Kidney epithelial cell (primary cell): ENCODE results near the gene NAPSA. TPM values are rescaled to one million over a fixed set of nuclear protein-coding genes. Genes with fewer than 3 reads are reported as not detected.
A peak's percentile ranks its signal among the peaks of the same experiment; 100 is the strongest.

Experiments
- DNase-seq: peaks from one replicate; pipeline ENCODE4 v3.0.0-alpha.2; 2010; ENCODE audit warnings: low read depth
- H3K27me3 ChIP-seq: 2 replicates; pipeline ENCODE4 v1.6.0; 2011; ENCODE audit warnings: low read length; ENCODE audit not compliant: control insufficient read depth, insufficient read depth
- H3K36me3 ChIP-seq: 2 replicates; pipeline ENCODE4 v1.5.1; 2011; ENCODE audit warnings: low read length; ENCODE audit not compliant: control insufficient read depth, insufficient read depth
- H3K4me3 ChIP-seq: 2 replicates; pipeline ENCODE4 v1.5.1; 2011; ENCODE audit warnings: low read depth, mild to moderate bottlenecking, control low read depth, low read length
- total RNA-seq: library from RNA; depleted of rRNA; stranded (reverse); fragments of >200 nt; gene quantifications from 2 replicates; pipeline ENCODE4 v1.2.3, GENCODE V29; 2015
- TF ChIP-seq, protein P1 (sequence below): IDR thresholded peaks from 2 replicates; pipeline ENCODE4 v1.5.1; 2011; ENCODE audit warnings: mild to moderate bottlenecking, moderate library complexity, low read length, control low read depth, inconsistent platforms; ENCODE audit not compliant: insufficient read depth, poor library complexity, severe bottlenecking

Gene NAPSA
- total RNA-seq, 1 donor from 2014 or later = 1.8 TPM

DNA sequence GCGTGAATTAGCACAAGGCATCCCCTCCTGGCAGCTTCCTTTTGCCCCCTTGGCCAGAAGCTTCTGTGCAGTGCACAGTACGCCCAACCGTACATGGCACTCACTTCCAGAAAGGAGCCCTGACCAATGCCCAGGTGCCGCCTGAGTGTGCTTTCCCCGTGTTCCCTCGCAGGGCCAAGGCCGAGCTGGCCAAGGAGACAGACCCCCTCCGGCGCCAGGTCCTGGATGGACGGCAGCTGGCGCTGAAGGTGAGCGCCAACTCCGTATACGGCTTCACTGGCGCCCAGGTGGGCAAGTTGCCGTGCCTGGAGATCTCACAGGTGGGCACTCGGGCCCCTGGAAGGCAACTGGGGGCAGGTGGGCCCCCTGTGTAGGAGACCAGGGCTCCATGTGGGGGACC is 43.9 kb upstream of the NAPSA start:
- Histone ChIP-seq H3K27me3 (no peaks in the 10 kb centered on the region), H3K36me3 (no peaks in the 10 kb centered on the region), H3K4me3 (no peak overlapping the region)
- DNase-seq = no peak
- TF ChIP-seq, protein P1, sequence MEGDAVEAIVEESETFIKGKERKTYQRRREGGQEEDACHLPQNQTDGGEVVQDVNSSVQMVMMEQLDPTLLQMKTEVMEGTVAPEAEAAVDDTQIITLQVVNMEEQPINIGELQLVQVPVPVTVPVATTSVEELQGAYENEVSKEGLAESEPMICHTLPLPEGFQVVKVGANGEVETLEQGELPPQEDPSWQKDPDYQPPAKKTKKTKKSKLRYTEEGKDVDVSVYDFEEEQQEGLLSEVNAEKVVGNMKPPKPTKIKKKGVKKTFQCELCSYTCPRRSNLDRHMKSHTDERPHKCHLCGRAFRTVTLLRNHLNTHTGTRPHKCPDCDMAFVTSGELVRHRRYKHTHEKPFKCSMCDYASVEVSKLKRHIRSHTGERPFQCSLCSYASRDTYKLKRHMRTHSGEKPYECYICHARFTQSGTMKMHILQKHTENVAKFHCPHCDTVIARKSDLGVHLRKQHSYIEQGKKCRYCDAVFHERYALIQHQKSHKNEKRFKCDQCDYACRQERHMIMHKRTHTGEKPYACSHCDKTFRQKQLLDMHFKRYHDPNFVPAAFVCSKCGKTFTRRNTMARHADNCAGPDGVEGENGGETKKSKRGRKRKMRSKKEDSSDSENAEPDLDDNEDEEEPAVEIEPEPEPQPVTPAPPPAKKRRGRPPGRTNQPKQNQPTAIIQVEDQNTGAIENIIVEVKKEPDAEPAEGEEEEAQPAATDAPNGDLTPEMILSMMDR = no peak

DNA sequence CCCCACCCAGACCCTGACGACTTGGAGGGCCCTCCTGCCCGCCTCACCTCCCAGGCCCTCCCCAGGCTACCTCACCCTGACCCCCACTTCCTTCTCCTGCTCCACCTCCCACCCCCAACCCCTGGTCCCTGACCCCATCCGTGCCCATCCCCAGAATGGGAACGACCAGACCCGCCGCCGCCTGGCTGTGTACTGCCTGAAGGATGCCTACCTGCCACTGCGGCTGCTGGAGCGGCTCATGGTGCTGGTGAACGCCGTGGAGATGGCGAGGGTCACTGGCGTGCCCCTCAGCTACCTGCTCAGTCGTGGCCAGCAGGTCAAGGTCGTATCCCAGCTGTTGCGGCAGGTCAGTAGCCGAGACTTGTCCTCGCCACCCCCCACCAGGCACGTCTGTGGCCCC is 41.4 kb upstream of the NAPSA start:
- H3K4me3 ChIP-seq = no peak overlapping the region
- no peaks in the 10 kb centered on the region for H3K27me3 ChIP-seq
- H3K36me3 ChIP-seq = no peaks in the 10 kb centered on the region
- DNase-seq = no peak
- TF ChIP-seq, protein P1 = no peak

DNA sequence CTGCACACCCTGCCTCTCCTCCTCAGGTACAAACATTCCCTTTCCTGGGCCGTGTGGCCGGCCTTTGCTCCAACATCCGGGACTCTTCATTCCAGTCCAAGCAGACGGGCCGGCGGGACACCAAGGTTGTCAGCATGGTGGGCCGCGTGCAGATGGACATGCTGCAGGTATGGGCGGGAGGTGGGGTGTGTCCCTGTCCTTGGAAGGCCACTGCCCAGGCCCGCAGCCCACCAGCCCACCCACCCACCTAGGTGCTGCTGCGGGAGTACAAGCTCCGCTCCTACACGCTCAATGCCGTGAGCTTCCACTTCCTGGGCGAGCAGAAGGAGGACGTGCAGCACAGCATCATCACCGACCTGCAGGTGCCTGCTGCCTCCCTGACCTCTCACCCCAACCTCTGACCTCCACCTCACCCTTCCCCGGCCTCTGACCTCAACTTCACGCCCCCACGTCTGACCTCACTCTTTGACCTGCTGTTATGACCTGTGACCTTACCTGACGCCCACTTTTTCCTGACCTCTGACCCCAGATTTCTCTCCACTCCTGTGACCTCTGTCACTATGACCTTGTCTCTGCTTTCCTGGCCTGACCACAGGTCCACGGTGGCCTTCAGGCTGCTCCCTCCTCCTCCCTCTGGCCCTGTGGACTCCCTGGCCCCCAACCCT is 40.8 kb upstream of the NAPSA start:
- no peak for DNase-seq
- TF ChIP-seq, protein P1 = no peak

DNA sequence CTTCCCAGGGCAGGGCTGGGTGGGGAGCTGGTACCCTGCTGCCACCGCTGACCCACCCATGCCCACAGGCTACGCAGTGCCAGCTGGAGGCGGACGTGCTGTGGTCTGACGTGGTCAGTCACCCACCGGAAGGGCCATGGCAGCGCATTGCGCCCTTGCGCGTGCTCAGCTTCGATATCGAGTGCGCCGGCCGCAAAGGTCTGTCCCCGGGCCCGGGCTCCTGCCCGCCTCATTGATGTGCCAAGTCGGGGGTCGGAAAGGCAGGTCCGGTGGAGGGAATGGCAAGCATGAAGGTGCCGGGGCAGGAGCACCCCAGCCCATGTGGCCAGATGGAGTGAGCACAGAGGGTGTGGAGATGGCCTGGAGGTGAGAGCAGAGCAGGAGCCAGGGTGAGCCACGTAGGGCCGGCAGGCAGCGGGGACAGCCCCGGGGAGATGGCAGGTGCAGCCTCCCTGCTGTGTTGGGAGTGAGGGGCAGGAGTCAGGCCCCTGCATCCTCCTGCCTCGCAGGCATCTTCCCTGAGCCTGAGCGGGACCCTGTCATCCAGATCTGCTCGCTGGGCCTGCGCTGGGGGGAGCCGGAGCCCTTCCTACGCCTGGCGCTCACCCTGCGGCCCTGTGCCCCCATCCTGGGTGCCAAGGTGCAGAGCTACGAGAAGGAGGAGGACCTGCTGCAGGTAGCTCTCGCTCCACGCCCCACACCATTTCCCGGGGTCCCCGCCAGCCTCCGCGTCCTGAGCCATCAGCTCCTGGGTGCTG is 37.3 kb upstream of the NAPSA start:
- H3K4me3 ChIP-seq = no peak overlapping the region
- no peaks in the 10 kb centered on the region for H3K27me3 ChIP-seq
- TF ChIP-seq, protein P1 = no peak
- no peaks in the 10 kb centered on the region for H3K36me3 ChIP-seq
- no peak for DNase-seq

More for the DNA sequence above, 40.8 kb upstream of the NAPSA start:
- Histone ChIP-seq H3K36me3 (no peaks in the 10 kb centered on the region), H3K4me3 (no peak overlapping the region), H3K27me3 (no peaks in the 10 kb centered on the region)

DNA sequence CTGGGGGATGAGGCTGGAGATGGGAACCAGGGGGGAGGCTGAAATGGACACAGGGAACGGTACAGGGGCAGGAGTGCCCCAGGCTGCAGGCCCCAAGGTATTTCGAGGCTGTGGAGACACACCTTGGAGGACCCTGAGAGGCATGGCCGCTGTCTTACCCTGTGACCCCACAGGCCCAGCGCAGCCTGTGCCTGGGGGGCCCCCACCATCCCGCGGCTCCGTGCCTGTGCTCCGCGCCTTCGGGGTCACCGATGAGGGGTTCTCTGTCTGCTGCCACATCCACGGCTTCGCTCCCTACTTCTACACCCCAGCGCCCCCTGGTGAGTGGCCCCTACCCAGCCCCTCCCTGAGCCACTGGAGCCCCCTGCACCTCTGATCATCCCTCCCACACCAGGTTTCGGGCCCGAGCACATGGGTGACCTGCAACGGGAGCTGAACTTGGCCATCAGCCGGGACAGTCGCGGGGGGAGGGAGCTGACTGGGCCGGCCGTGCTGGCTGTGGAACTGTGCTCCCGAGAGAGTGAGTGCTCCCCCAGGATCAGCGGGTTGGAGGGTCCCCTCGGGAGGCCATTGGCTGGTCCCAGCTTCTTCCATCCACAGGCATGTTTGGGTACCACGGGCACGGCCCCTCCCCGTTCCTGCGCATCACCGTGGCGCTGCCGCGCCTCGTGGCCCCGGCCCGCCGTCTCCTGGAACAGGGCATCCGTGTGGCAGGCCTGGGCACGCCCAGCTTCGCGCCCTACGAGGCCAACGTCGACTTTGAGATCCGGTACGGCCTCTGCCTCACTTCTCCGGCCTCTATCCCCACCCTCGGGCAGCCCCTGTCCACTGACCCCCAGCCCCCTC is 36.4 kb upstream of the NAPSA start:
- Histone ChIP-seq H3K27me3 (no peaks in the 10 kb centered on the region), H3K36me3 (no peaks in the 10 kb centered on the region), H3K4me3 (no peak overlapping the region)
- DNase-seq = no peak
- TF ChIP-seq, protein P1 = peak; percentile 13
